ENCODE results near the gene FADD.

Gene FADD

GRCh38 chr11:70240337-70240736 is 37.2 kb downstream of the FADD start:
- no peak for DNase-seq

- no peak for DNase-seq
These were observed 38.6 kb downstream of the FADD start for GRCh38 chr11:70241709-70242108.

DNA sequence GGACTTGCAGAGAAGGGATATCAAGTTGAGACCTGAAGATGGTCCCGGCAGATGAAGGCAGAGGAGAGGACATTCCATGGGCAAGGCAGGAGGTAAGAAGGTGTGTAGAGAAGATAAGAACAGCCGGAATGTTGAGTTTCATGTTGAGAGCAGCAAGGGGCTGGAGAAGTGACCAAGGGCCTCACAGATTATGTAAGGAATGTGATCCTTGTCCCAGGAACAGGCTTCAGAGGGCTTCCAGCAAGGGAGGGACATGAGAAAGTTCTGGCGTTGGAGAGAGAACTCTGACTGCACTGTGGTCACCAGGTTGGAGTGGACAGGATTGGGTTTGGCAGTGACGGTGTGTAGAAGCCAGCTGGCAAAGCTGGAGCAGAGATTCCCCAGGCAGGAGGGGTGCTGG is 39.8 kb downstream of the FADD start:
- no peak for DNase-seq

GRCh38 chr11:70243912-70244652 is 41.0 kb downstream of the FADD start:
- DNase-seq = no peak

DNA sequence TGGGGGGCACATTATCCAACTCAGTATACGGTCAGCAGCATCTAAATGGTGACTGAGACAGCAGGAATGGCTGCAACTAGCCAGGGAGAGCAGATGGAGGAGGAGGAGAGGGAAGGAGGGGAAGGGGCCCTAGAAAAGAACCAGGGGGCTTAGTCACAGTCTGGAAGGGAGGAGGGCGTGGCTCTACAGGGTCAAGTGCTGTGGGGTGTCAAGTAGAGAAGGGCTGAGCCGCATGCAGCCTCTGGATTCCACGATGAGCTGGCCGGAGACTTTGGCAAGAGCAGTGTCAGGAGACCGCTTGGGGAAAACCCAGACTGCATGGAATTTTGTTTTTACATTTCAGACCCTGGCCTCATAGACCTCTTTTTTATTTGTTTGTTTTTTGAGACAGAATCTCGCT is 41.6 kb downstream of the FADD start:
- DNase-seq = no peak

DNA sequence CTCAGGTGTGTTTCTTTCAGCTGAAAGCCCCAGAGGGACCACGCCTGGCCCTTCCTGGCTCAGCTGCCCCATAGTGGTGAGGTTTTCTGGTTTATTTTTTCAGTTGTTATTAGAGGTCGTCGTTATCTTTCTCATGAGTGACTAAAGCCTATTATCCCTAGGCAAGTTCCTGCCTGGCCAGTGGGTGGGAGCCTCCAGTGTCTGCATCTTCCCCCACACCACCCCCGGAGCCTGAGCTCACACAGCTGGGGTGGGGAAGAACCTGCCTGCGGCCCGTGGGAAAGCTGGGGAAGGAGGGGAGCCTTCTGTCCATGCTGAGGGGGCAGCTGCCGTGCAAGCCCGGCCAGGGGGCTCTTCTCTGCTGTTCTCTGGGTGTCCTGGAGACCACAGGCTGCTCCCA is 43.1 kb downstream of the FADD start:
- no peak for DNase-seq

DNA sequence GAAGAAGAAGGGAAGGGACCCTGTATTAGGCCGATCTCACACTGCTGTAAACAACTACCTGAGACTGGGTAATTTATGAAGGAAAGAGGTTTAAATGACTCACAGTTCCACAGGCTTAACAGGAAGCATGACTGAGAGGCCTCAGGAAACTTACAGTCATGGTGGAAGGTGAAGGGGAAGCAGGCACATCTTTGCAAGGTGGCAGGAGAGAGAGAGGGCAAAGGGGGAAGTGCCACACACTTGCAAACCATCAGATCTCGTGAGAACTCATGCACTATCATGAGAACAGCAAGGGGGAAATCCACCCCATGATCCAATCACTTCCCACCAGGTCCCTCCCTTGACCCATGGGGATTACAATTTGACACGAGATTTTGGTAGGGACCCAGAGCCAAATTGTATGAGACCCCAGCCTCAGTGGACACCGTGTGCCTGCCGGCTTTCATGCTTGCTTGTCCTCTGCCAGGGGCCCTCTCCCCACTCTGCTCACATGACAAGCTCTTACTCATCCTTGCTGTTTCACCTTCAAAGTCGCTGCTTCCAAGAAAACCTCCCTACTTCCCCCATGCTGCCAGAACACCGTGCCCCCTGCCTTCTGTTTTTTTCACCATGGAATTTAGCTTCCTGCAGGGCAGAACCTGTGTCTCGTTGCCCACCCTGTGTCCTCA is 44.1 kb downstream of the FADD start:
- DNase-seq = no peak

- DNase-seq = no peak
These were observed 44.6 kb downstream of the FADD start for GRCh38 chr11:70247710-70248072.

GRCh38 chr11:70250876-70251658 is 48.0 kb downstream of the FADD start:
- no peak for DNase-seq

DNA sequence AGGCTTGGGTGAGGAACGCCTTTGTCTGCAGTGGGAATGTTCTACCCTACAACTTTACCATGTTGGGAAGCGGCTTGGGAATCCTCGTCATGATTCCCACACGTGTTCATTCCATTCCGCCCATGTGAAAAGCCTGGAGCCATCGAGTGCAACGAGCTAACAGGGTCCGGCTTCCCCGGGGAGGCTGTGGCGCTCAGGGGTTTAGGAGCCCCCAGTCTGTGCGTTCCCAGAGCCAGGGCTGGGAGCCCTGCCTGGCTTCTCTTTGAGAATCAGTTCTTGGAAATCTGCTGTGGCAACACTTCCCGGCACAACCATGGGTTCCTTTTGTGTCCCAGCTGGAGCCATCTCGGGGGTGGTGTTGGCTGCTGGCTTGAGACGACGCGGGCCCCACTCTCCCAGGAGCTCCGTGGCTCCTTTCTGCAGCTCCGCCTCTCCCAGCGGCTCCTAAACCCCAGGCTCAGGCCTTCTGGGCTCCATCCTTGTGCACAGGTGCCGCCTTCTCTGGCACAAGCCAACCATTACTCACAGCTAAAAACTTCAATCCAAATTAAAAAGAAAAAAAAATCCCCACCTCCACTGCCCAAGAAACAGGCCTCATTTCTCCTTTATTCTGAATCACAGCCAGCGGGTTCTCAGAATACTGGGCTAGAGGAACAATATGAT is 48.7 kb downstream of the FADD start:
- no peak for DNase-seq

DNA sequence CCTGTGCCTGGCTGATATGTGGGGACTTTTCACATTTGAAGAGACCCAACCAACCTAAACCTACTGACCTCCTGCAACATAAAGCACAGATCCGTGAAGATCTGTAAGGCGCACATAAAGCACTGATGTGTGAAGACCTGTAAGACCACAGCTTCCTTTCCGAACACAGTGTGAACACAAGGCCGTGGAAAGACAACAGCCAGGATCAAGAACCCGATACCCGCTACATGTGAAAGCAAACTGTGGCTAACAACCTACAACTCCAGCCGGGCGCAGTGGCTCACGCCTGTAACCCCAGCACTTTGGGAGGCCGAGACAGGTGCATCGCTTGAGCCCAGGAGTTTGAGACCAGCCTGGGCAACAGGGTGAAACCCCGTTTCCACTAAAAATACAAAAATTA is 49.7 kb downstream of the FADD start:
- DNase-seq = no peak

DNA sequence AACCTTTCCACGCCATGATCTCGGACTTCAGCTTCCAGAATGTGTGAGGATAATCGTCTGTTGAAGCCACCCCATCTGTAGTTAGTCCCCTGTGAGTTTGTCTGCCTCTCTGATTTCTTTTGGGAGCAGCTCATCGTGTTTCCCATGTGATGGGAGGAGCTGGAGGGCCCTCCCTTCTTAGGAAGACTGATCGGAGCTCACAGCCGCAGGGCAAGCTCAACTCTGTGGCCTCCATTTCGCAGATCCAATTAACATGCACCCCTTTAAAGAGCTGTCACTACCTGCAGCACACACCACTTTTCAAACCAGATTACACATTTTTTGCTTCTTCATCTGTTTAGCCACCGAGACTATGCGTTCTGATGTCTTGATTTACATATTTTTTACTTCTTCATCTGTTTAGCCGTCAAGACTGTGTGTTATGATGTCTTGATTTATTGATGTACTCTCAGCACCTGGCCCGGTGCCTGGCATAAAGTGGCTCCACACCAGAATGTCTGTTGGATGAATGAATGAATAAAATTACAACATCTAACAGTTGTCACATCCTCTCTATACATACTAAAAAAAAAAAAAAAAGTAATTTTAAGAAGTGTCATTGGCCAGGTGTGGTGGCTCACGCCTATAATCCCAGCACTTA is 52.5 kb downstream of the FADD start:
- DNase-seq = no peak
